ENCODE results near the gene ZNF778. TPM values are rescaled to one million over a fixed set of nuclear protein-coding genes. Genes with fewer than 3 reads are reported as not detected.

The ZNF778 gene
- polyA plus RNA-seq, 2 of the 4 experiments (the other 2 are of a cell fraction) = 7.0 to 9.5 TPM

- ChIA-PET POLR2A (no interaction called here), CTCF (interaction anchor here (1.3 kb wide), 1 partner anchor 437 kb away, joined by 5 read pairs; no protein-coding TSS in a partner anchor)
- no peak for ATAC-seq
- TF ChIP-seq HOXA7 (CRISPR knock-in tag; IDR thresholded peaks at IDR 0.05) = no peak
- no peak for TF ChIP-seq FOXS1 (CRISPR knock-in tag; IDR thresholded peaks at IDR 0.05)
- TF ChIP-seq RAD21 (conservative IDR thresholded peaks at IDR 0.05 in 1 of 2, IDR thresholded peaks at IDR 0.05 in 1 of 2) = no peak
- TF ChIP-seq TP53 (CRISPR knock-in tag; IDR thresholded peaks at IDR 0.05) = no peak
- no peak for TF ChIP-seq FOSL2 (IDR thresholded peaks at IDR 0.05)
- no peak for TF ChIP-seq FOSL2 (CRISPR knock-in tag; IDR thresholded peaks at IDR 0.05)
- no peak for TF ChIP-seq TFCP2L1 (CRISPR knock-in tag; IDR thresholded peaks at IDR 0.05)
- TF ChIP-seq GATA3 (IDR thresholded peaks at IDR 0.05; ENCODE audit: borderline replicate concordance) = no peak
- TF ChIP-seq CBX8 (IDR thresholded peaks at IDR 0.05) = no peak
- TF ChIP-seq KDM1A (IDR thresholded peaks at IDR 0.05; ENCODE audit: low read depth) = no peak
- TF ChIP-seq, protein P1, sequence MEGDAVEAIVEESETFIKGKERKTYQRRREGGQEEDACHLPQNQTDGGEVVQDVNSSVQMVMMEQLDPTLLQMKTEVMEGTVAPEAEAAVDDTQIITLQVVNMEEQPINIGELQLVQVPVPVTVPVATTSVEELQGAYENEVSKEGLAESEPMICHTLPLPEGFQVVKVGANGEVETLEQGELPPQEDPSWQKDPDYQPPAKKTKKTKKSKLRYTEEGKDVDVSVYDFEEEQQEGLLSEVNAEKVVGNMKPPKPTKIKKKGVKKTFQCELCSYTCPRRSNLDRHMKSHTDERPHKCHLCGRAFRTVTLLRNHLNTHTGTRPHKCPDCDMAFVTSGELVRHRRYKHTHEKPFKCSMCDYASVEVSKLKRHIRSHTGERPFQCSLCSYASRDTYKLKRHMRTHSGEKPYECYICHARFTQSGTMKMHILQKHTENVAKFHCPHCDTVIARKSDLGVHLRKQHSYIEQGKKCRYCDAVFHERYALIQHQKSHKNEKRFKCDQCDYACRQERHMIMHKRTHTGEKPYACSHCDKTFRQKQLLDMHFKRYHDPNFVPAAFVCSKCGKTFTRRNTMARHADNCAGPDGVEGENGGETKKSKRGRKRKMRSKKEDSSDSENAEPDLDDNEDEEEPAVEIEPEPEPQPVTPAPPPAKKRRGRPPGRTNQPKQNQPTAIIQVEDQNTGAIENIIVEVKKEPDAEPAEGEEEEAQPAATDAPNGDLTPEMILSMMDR (IDR thresholded peaks at IDR 0.05) = no peak
- no peak for TF ChIP-seq MAFK (IDR thresholded peaks at IDR 0.05; ENCODE audit: partially characterized antibody)
- no peak for TF ChIP-seq BHLHE40 (IDR thresholded peaks at IDR 0.05; ENCODE audit: low read depth, low read length)
- no peak for TF ChIP-seq POLR2AphosphoS2 (conservative IDR thresholded peaks at IDR 0.05; ENCODE audit: low read length)
- TF ChIP-seq, protein P2, sequence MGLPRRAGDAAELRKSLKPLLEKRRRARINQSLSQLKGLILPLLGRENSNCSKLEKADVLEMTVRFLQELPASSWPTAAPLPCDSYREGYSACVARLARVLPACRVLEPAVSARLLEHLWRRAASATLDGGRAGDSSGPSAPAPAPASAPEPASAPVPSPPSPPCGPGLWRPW (IDR thresholded peaks at IDR 0.05) = no peak
- no peak for TF ChIP-seq SMC3 (IDR thresholded peaks at IDR 0.05)
- no peak for TF ChIP-seq RARB (CRISPR knock-in tag; IDR thresholded peaks at IDR 0.05)
- TF ChIP-seq FOSB (CRISPR knock-in tag; IDR thresholded peaks at IDR 0.05) = no peak
- no peak for TF ChIP-seq ZSCAN20 (CRISPR knock-in tag; IDR thresholded peaks at IDR 0.05)
- no peak for TF ChIP-seq JUNB (IDR thresholded peaks at IDR 0.05)
- no peak for TF ChIP-seq EP300 (IDR thresholded peaks at IDR 0.05)
- WGBS (ENCODE audit: missing lambda C conversion rate) = 71% methylated on average over 21 of the region's 23 CpGs
- Histone ChIP-seq H3K9me3 (no peaks in the 10 kb centered on the region), H3K4me1 (peaks cover 11% of the 10 kb centered on the region; the same call in 1 of the 3 replicates), H3K4me2 (no peak overlapping the region), H3K27ac (no peak overlapping the region), H3K4me3 (no peak overlapping the region)
- DNase-seq (ENCODE audit: low read depth in 1 of 2, low spot score in 1 of 2) = no peak
- FAIRE-seq = no peak
Measured at GRCh38 chr16:89174055-89174827, 43.3 kb upstream of the ZNF778 start.

DNA sequence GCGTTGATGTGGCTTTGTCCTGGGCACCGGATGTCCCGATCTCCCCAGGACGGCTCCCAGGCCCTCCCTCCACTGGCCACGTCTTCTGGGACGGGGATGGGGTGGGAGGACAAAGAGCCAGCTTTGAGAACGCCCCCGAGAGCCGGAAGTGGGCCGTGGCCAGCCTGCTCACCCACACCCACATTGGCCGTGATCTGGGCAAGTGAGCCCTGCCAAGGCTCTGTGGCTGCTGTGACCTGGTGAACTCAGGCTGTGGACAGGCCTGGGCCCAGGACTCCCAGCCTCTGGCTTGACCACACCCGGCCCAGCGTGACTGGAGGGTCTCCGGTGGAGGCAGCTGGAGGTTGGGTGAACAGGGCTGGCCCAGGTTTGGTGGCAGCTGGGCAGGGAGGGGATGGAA, 42.6 kb upstream of the ZNF778 start:
- H3K4me1 ChIP-seq = peaks cover 11% of the 10 kb centered on the region; the same call in 1 of the 3 replicates
- 74% methylated on average over 6 of the region's 14 CpGs for WGBS (ENCODE audit: missing lambda C conversion rate)
- DNase-seq (ENCODE audit: low read depth in 1 of 2, low spot score in 1 of 2) (no peak), ATAC-seq (no peak), FAIRE-seq (no peak)
- H3K4me2 ChIP-seq = no peak overlapping the region
- ChIA-PET CTCF (no interaction called here), POLR2A (no interaction called here)
- TF ChIP-seq RCOR1 (IDR thresholded peaks at IDR 0.05; ENCODE audit: low read depth, low read length) = no peak
- TF ChIP-seq, protein P3, sequence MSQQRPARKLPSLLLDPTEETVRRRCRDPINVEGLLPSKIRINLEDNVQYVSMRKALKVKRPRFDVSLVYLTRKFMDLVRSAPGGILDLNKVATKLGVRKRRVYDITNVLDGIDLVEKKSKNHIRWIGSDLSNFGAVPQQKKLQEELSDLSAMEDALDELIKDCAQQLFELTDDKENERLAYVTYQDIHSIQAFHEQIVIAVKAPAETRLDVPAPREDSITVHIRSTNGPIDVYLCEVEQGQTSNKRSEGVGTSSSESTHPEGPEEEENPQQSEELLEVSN (IDR thresholded peaks at IDR 0.05; ENCODE audit: borderline replicate concordance, low read depth) = no peak
- TF ChIP-seq, protein P4, sequence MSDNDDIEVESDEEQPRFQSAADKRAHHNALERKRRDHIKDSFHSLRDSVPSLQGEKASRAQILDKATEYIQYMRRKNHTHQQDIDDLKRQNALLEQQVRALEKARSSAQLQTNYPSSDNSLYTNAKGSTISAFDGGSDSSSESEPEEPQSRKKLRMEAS (IDR thresholded peaks at IDR 0.05) = no peak
- no peak for TF ChIP-seq HOXB5 (CRISPR knock-in tag; IDR thresholded peaks at IDR 0.05)
- TF ChIP-seq POLR2AphosphoS2 (conservative IDR thresholded peaks at IDR 0.05; ENCODE audit: low read length) = no peak
- TF ChIP-seq JUNB (IDR thresholded peaks at IDR 0.05) = no peak
- TF ChIP-seq HDAC2 (IDR thresholded peaks at IDR 0.05) = no peak
- no peak for TF ChIP-seq FOXS1 (CRISPR knock-in tag; IDR thresholded peaks at IDR 0.05)
- TF ChIP-seq SMC3 (IDR thresholded peaks at IDR 0.05) = no peak
- TF ChIP-seq EHF (CRISPR knock-in tag; IDR thresholded peaks at IDR 0.05) = no peak
- no peak for TF ChIP-seq NR3C1 (IDR thresholded peaks at IDR 0.05)
- no peak for TF ChIP-seq MYC (IDR thresholded peaks at IDR 0.05; ENCODE audit: borderline replicate concordance, low read length)
- no peak for TF ChIP-seq HEYL (CRISPR knock-in tag; IDR thresholded peaks at IDR 0.05)
- TF ChIP-seq FOSL2 (IDR thresholded peaks at IDR 0.05) = no peak
- no peak for TF ChIP-seq FOSL2 (CRISPR knock-in tag; IDR thresholded peaks at IDR 0.05)
- no peak for TF ChIP-seq CHD4 (IDR thresholded peaks at IDR 0.05; ENCODE audit: borderline replicate concordance)
- TF ChIP-seq POLR2A (IDR thresholded peaks at IDR 0.05; ENCODE audit: low read length) = no peak
- no peak for TF ChIP-seq MAZ (IDR thresholded peaks at IDR 0.05; ENCODE audit: borderline replicate concordance, low read depth, low read length)
- TF ChIP-seq BHLHE40 (IDR thresholded peaks at IDR 0.05; ENCODE audit: low read depth, low read length) = no peak
- TF ChIP-seq ZNF302 (CRISPR knock-in tag; IDR thresholded peaks at IDR 0.05) = no peak
- H3K27ac ChIP-seq = no peak overlapping the region
- no peaks in the 10 kb centered on the region for H3K9me3 ChIP-seq
- no peak overlapping the region for H3K4me3 ChIP-seq
